B cell (primary cell): ENCODE data around the gene LRRC4B.

ENCODE experiments used
- EZH2 ChIP-seq: IDR thresholded peaks from 2 replicates; pipeline ENCODE4 v1.6.1; 2012; ENCODE audit warnings: borderline replicate concordance, low read depth, mild to moderate bottlenecking, moderate library complexity, low read length; ENCODE audit not compliant: insufficient read depth, poor library complexity, severe bottlenecking
- TF ChIP-seq, protein P1 (sequence below): fragments of 200-600 bp; IDR thresholded peaks from one replicate; pipeline ENCODE4 v1.8.0; 2022; ENCODE audit warnings: antibody characterized with exemption, mild to moderate bottlenecking

DNA sequence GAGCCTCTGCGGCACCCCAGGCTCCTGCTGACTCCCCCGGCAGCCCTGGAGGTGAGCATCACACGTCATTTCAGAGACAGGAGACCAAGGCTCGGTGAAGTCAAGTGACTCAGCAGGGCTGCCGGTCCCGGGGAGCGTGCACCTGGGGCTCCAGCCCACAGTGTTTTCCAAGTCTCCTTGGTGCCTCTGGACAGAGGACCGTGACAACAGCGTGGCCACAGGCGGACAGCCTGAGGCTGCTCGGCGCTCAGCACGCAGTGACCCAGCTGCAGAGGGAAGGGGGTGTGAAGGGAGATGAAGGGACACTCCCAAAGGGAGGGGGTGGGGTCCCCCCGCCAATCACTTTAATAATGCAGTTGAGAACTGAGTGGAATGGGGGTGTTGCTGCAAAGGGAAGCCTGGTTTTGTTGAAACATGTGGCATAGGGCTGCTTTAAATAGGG is 37.0 kb downstream of the LRRC4B start:
- TF ChIP-seq, protein P1, sequence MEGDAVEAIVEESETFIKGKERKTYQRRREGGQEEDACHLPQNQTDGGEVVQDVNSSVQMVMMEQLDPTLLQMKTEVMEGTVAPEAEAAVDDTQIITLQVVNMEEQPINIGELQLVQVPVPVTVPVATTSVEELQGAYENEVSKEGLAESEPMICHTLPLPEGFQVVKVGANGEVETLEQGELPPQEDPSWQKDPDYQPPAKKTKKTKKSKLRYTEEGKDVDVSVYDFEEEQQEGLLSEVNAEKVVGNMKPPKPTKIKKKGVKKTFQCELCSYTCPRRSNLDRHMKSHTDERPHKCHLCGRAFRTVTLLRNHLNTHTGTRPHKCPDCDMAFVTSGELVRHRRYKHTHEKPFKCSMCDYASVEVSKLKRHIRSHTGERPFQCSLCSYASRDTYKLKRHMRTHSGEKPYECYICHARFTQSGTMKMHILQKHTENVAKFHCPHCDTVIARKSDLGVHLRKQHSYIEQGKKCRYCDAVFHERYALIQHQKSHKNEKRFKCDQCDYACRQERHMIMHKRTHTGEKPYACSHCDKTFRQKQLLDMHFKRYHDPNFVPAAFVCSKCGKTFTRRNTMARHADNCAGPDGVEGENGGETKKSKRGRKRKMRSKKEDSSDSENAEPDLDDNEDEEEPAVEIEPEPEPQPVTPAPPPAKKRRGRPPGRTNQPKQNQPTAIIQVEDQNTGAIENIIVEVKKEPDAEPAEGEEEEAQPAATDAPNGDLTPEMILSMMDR = no peak
- TF ChIP-seq EZH2 = no peak
